ENCODE results near the gene VPS36. TPM values are rescaled to one million over a fixed set of nuclear protein-coding genes. Genes with fewer than 3 reads are reported as not detected.

Gene VPS36
- total and polyA plus RNA-seq, 2 of the 13 experiments (the other 11 are each of a cell fraction or from before 2014, with no cell fraction given), result 17.2 to 22.4 TPM

DNA sequence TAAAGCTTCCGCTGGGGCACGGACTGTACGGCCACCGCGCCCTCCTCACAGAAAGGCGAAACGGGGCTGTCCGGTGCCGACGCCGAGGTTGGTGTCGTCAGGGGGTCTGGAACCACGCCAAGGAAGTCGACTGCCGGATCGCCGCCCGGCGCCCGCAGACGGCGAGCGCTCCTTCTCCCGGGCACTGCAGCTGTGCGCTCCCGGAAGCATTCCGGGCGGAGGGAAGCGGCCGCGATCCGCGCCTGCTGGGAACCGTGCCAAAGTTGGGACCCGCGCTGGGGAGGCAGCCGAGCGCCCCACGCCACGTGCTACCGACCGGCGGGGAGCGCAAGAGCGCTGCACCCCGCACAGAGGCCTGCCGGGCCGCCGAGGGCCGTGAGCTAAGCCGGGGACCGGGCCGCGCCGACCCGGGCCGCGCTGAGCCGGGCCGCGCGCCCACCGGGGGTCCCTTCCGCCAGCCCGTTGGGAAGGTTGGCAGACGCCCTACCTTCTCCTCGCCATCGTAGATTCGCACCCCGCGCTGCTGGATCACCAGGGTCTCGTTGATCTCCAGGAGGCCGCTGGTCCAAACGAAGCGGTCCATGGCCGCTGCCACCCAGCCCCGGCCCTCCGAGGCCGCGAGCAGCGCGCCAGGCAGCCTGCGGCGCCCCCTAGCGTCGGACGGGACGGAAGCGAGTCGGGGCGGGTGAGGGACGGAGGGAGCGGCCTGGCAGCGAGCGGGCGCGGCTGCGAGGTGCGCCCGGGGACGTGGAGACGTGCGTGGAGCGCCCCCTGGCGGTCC is at the start of gene VPS36 (continued):
- TF ChIP-seq TP53 (CRISPR knock-in tag; conservative IDR thresholded peaks at IDR 0.05) (0 out of 2 replicates have a peak, but pooled peaks have one; percentile 54), RNF2 (conservative IDR thresholded peaks at IDR 0.05; ENCODE audit: low read depth) (peak; percentile 84), ZEB1 (IDR thresholded peaks at IDR 0.05; ENCODE audit: insufficient replicate concordance, low read depth) (peak; percentile 55), TMF1 (CRISPR knock-in tag; IDR thresholded peaks at IDR 0.05; ENCODE audit: low read depth) (no peak), ZSCAN21 (CRISPR knock-in tag; IDR thresholded peaks at IDR 0.05; ENCODE audit: borderline replicate concordance) (peak; percentile 89), HIVEP1 (CRISPR knock-in tag; IDR thresholded peaks at IDR 0.05) (no peak), ZNF720 (CRISPR knock-in tag; IDR thresholded peaks at IDR 0.05) (no peak), REPIN1 (CRISPR knock-in tag; IDR thresholded peaks at IDR 0.05; ENCODE audit: borderline replicate concordance, low read depth) (peak; percentile 86; the same call in 1 of the 2 replicates), GLI4 (CRISPR knock-in tag; IDR thresholded peaks at IDR 0.05; ENCODE audit: borderline replicate concordance) (0 out of 2 replicates have a peak, but pooled peaks have one; percentile 44)
- TF ChIP-seq, protein P1, sequence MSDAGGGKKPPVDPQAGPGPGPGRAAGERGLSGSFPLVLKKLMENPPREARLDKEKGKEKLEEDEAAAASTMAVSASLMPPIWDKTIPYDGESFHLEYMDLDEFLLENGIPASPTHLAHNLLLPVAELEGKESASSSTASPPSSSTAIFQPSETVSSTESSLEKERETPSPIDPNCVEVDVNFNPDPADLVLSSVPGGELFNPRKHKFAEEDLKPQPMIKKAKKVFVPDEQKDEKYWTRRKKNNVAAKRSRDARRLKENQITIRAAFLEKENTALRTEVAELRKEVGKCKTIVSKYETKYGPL (CRISPR knock-in tag; IDR thresholded peaks at IDR 0.05), result peak; percentile 85
- TF ChIP-seq, protein P2, sequence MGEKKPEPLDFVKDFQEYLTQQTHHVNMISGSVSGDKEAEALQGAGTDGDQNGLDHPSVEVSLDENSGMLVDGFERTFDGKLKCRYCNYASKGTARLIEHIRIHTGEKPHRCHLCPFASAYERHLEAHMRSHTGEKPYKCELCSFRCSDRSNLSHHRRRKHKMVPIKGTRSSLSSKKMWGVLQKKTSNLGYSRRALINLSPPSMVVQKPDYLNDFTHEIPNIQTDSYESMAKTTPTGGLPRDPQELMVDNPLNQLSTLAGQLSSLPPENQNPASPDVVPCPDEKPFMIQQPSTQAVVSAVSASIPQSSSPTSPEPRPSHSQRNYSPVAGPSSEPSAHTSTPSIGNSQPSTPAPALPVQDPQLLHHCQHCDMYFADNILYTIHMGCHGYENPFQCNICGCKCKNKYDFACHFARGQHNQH (CRISPR knock-in tag; IDR thresholded peaks at IDR 0.05), result no peak
- TF ChIP-seq, protein P3, sequence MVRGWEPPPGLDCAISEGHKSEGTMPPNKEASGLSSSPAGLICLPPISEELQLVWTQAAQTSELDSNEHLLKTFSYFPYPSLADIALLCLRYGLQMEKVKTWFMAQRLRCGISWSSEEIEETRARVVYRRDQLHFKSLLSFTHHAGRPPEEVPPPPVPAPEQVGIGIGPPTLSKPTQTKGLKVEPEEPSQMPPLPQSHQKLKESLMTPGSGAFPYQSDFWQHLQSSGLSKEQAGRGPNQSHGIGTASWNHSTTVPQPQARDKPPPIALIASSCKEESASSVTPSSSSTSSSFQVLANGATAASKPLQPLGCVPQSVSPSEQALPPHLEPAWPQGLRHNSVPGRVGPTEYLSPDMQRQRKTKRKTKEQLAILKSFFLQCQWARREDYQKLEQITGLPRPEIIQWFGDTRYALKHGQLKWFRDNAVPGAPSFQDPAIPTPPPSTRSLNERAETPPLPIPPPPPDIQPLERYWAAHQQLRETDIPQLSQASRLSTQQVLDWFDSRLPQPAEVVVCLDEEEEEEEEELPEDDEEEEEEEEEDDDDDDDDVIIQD (CRISPR knock-in tag; IDR thresholded peaks at IDR 0.05; ENCODE audit: low read depth), result 0 out of 2 replicates have a peak, but pooled peaks have one; percentile 25
- TF ChIP-seq, protein P4, sequence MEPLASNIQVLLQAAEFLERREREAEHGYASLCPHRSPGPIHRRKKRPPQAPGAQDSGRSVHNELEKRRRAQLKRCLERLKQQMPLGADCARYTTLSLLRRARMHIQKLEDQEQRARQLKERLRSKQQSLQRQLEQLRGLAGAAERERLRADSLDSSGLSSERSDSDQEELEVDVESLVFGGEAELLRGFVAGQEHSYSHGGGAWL (CRISPR knock-in tag; IDR thresholded peaks at IDR 0.05), result peak; percentile 36; the same call in 1 of the 2 replicates
- TF ChIP-seq, protein P5, sequence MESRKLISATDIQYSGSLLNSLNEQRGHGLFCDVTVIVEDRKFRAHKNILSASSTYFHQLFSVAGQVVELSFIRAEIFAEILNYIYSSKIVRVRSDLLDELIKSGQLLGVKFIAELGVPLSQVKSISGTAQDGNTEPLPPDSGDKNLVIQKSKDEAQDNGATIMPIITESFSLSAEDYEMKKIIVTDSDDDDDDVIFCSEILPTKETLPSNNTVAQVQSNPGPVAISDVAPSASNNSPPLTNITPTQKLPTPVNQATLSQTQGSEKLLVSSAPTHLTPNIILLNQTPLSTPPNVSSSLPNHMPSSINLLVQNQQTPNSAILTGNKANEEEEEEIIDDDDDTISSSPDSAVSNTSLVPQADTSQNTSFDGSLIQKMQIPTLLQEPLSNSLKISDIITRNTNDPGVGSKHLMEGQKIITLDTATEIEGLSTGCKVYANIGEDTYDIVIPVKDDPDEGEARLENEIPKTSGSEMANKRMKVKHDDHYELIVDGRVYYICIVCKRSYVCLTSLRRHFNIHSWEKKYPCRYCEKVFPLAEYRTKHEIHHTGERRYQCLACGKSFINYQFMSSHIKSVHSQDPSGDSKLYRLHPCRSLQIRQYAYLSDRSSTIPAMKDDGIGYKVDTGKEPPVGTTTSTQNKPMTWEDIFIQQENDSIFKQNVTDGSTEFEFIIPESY (CRISPR knock-in tag; IDR thresholded peaks at IDR 0.05), result peak; percentile 55
- TF ChIP-seq, protein P6, sequence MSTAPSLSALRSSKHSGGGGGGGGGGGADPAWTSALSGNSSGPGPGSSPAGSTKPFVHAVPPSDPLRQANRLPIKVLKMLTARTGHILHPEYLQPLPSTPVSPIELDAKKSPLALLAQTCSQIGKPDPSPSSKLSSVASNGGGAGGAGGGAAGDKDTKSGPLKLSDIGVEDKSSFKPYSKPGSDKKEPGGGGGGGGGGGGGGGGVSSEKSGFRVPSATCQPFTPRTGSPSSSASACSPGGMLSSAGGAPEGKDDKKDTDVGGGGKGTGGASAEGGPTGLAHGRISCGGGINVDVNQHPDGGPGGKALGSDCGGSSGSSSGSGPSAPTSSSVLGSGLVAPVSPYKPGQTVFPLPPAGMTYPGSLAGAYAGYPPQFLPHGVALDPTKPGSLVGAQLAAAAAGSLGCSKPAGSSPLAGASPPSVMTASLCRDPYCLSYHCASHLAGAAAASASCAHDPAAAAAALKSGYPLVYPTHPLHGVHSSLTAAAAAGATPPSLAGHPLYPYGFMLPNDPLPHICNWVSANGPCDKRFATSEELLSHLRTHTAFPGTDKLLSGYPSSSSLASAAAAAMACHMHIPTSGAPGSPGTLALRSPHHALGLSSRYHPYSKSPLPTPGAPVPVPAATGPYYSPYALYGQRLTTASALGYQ (CRISPR knock-in tag; IDR thresholded peaks at IDR 0.05), result no peak

Measured in HepG2 (cell line).